Measurements from ENCODE around the gene LRCOL1. TPM values are rescaled to one million over a fixed set of nuclear protein-coding genes. Genes with fewer than 3 reads are reported as not detected.

LRCOL1 gene
- polyA plus RNA-seq, 3 donors = 2.4 to 5.8 (median 2.6) TPM

DNA sequence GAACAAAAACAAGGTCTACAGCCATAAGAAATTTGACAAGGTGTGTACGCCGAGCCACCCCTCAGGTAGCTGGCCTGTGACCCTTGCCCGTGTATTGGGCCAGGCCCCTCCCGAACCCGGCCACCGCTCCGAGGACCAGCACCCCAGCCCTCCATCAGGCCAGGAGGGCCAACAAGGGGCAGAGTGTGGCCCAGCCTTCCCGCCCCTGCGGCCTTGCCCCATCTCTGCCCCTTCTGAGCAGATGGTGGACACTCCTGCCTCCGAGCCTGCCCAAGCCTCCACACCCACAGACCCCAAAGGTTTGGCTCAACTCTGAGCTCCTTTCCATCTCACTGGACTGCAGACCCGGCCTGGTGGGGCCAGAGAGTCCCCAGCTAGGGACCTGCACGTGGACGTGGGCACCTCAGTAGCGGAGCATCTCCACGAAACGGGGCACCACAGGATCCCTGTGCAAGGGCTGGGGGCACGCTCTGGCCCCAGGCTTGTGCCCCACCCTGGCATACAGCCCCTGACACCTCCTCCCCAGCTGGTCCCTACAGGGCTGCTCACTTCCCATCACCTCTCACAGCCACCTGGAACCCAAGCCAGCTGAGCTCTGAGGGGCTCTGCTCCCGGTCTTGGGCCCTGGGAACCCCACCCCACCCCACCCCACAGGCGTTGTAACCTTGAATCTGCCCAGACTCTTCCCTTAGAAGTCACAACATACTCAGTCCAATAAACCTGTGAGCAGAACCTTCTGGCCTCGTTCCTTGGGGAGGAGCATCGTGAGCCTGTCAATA lies 11.5 kb upstream of the LRCOL1 start:
- DNase-seq (ENCODE audit: extremely low read depth in 1 of 11, low read depth in 9 of 11, low spot score in 4 of 11) = no peak

DNA sequence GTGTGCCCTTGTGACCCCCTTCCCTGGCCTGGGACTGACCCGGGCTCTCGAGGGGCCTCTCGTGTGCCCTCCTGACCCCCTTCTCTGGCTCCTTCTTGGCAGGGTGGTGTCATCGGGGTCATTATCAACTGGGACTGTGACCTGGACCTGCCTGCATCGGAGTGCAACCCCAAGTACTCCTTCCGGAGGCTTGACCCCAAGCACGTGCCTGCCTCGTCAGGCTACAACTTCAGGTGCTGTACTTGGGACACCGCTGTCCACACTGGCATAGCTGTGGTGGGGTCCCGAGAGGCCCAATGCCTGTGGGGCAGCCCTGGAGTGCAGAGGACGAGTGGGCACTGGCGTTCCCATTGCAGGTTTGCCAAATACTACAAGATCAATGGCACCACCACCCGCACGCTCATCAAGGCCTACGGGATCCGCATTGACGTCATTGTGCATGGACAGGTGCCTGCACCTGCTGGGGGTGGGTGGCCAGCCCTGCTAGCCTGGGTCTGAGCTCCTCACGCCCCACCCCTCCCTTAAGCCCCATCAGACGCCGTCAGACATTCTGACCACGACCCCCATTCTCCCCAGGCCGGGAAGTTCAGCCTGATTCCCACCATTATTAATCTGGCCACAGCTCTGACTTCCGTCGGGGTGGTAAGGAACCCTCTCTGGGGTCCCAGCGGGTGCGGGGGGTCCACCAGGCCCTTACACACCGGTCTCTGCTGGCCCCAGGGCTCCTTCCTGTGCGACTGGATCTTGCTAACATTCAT lies 10.7 kb upstream of the LRCOL1 start:
- no peak for DNase-seq (ENCODE audit: extremely low read depth in 1 of 11, low read depth in 9 of 11, low spot score in 4 of 11)

DNA sequence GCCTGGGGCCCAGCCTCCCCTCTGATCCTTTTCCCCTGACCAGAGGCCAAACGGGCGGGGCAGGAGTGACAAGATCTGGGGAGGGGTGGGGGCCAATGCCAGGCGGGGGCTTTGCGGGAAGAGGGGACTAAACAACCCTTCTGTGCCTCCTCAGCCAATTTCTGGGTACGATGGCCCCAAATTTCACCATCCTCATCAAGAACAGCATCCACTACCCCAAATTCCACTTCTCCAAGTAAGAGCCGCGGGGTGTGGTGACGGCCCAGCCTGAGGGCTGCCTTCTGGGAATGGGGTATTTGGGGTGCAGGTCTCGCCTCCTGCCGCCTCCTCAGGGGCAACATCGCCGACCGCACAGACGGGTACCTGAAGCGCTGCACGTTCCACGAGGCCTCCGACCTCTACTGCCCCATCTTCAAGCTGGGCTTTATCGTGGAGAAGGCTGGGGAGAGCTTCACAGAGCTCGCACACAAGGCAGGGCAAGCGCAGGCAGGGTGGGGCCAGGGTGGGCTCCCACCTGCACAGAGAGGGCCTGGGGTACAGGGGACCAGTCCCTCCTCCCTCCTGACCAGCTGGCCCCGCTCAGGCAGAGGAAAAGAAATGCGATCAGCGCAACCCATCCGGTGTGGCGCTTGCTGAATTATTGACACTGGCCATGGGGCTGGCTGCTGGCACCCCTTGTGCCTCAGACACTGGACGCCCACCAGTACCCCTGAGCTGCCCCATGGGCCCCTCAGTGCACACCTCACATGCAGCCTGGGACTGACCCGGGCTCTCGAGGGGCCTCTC lies 9.9 kb upstream of the LRCOL1 start:
- DNase-seq (ENCODE audit: extremely low read depth in 1 of 11, low read depth in 9 of 11, low spot score in 4 of 11) = no peak

DNA sequence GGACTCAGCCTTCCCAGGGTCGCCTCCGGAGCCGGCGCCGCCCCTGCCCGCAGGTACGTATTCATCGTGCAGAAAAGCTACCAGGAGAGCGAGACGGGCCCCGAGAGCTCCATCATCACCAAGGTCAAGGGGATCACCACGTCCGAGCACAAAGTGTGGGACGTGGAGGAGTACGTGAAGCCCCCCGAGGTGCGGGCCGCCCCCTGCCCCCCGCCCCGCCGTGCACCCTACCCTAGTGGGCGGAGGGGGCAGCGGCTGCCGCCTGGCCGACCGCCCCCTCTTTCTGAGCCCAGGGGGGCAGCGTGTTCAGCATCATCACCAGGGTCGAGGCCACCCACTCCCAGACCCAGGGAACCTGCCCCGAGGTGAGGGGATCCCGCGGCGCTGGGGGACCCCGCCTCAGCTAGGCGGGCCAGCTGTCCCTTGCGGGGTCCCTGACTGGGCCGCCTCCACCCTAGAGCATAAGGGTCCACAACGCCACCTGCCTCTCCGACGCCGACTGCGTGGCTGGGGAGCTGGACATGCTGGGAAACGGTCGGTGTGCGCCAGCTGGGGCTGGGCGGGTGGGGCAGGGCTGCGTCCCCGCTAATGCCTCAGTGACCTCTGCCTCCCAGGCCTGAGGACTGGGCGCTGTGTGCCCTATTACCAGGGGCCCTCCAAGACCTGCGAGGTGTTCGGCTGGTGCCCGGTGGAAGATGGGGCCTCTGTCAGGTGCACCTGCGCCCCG lies 9.2 kb upstream of the LRCOL1 start:
- DNase-seq (ENCODE audit: extremely low read depth in 1 of 11, low read depth in 9 of 11, low spot score in 4 of 11) = no peak

DNA sequence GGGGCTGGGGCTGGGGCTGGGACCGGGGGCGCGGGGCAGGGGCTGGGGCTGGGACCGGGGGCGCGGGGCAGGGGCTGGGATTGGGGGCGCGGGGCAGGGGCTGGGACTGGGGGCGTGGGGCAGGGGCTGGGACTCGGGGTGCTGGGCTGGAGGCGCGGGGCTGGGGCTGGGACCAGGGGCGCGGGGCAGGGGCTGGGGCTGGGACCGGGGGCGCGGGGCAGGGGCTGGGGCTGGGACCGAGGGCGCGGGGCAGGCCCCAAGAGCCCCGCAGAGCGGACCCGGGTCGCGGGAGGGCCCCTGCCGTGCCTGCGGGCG lies 8.6 kb upstream of the LRCOL1 start:
- no peak for DNase-seq (ENCODE audit: extremely low read depth in 1 of 11, low read depth in 9 of 11, low spot score in 4 of 11)

DNA sequence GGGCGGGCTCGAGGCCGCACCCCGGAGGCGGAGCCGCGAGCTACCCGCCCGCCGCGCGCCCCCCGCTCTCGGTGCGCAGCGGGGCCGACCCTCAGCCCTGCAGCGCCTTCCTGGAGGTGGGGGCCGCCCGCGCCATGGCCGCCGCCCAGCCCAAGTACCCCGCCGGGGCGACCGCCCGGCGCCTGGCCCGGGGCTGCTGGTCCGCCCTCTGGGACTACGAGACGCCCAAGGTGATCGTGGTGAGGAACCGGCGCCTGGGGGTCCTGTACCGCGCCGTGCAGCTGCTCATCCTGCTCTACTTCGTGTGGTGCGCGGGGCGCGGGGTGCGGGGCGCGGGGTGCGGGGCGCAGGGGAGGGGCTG lies 8.3 kb upstream of the LRCOL1 start, which contains the start of gene P2RX2:
P2RX2 (plus strand) TSS at position 94 of the 361 bp plus-strand sequence; CDS start at position 135, 41 bp downstream.
- DNase-seq (ENCODE audit: extremely low read depth in 1 of 11, low read depth in 9 of 11, low spot score in 4 of 11) = no peak

DNA sequence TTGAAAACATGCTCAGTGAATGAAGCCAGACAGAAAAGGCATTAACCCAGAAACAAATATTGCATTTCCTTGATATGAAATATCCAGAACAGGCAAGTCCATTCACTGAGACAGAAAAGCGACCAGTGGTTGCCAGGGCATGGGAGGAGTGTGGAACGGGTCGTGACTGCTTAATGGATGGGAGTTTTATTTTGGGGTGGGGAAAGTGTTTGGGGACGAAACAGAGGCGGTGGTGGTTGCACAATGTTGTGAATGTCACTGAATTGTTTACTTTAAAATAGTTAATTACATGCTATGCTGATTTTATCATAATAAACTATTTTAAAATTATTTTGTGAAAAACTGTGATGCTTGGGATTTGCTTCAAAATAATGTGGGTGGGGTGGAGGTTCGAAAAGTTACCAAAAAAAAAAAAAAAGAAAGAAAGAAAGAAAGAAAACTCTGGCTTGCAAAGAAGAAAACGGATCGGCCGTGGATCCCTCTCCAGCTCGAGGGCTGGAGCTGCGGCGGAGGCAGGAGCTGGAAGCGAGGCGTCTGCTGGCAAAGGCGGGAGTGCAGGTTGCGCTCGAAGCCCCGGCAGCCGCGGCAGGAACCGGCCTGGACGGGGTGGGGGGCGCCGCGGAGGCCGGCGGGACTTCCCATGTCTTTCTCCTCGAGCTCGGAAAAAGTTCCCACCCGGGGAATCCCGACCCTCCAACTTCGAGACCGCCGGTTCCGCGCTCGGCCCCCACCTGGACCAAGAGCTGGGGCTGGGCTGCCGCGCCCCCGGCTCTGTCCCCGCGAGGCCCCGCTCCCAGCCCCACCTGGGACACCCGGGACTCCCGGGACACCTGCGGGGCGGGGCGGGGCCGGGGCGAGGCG lies 7.7 kb upstream of the LRCOL1 start:
- DNase-seq (ENCODE audit: extremely low read depth in 1 of 11, low read depth in 9 of 11, low spot score in 4 of 11) = no peak

DNA sequence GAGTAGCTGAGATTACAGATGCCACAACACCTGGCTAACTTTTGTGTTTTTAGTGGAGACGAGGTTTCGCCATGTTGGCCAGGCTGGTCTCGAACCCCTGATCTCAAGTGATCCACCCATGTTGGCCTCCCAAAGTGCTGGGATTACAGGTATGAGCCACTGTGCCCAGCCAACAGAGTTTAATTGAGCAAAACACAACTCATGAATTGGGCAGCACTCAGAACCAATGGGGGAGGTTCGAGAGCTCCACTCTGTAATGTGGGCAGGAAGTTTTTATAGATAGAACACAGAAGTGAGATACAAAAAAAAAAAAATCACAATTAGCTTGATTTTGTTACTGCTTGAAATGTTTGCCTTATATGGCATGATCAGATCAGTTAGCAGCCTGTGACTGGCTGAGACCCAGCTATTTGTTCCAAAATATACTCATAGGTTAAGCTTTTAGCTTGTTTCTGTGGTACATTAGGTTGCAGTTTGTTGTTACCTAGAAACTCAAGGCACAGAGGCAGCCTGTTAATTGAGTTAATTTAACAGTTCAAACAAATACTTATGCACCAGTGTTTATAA lies 6.8 kb upstream of the LRCOL1 start:
- DNase-seq (ENCODE audit: extremely low read depth in 1 of 11, low read depth in 9 of 11, low spot score in 4 of 11) = no peak

DNA sequence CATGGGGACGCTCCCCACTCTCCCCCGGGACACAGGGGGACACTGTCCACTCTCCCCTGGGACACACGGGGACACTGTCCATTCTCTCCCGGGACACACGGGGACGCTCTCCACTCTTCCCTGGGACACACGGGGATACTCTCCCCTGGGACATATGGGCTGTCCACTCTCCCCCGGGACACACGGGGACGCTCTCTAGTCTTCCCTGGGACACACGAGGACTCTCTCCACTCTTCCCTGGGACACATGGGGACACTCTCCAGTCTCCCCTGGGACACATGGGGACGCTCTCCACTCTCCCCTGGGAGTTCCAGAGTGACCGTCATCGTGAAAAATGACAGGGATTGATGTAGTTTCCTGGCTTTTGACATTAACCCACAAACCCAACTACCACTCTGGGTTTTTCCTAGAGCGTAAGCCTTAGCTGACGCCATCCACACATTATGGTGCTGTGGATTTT lies 5.2 kb upstream of the LRCOL1 start:
- no peak for DNase-seq (ENCODE audit: extremely low read depth in 1 of 11, low read depth in 9 of 11, low spot score in 4 of 11)

DNA sequence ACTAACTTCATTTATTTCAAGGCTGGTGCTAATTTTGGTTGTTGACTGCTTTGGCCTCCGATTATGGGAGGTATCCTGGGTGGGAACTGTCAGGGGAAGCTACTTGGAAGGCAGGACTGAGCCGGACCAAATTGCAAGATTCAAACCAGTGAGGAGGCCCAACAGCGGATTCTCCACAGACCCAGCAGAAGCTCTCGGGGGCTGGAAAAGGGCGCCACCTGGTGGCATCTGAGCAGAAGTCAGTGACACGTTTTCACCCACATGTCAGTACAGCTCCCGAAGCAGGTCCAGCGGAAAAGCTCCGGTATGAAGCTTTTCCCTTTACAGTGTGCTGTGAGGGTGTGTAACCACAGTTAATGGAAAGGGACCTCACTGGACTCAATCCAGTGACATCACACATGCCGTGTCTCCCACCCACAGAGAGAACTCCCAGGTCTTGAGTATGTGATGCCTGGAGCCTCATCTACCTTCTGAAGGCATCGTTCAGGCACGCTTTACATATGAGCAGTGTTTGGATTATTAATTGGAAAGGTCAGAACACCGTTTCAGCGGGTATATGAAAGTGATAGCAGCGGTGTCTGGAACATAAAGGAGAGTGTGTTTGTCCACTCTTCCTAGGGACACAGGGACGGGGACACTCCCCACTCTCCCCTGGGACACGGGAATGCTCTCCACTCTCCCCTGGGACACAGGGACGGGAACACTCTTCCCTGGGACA lies 4.6 kb upstream of the LRCOL1 start:
- DNase-seq (ENCODE audit: extremely low read depth in 1 of 11, low read depth in 9 of 11, low spot score in 4 of 11) = peak in 5 of 11 donors; percentile 75 to 85 (median 80)

DNA sequence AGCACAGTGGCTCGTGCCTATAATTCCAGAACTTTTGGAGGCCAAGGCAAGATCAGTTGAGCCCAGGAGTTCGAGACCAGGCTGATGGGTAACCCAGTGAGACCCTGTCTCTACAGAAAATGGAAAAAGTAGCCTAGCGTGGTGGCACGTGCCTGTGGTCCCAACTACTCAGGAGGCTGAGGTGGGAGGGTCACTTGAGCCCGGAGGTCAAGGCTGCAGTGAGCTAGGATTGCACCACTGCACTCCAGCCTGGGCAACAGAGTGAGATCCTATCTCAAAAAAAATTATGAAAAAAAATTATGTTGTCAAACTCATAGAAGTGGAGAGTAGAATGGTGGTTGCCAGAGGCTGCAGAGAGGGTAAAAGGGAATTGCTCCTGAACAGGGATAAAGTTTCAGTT lies 3.6 kb upstream of the LRCOL1 start:
- no peak for DNase-seq (ENCODE audit: extremely low read depth in 1 of 11, low read depth in 9 of 11, low spot score in 4 of 11)

DNA sequence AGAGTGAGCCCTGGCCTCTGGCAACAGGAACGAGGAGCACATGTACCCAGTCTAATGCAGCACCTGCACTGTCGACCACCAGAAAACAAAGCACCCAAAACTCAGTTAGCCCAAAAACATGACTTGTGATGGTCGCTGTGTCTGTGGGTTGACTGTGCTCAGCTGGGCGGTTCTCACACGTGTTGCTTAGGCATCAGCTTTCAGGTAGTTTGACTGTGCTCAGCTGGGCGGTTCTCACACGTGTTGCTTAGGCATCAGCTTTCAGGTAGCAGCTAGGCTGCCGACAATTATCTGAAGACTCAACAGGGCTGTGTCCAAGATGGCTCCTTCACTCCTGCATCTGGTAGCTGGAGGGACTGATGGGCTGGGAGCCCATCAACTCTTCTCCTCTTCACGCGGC lies 1.2 kb upstream of the LRCOL1 start:
- DNase-seq (ENCODE audit: extremely low read depth in 1 of 11, low read depth in 9 of 11, low spot score in 4 of 11) = no peak

DNA sequence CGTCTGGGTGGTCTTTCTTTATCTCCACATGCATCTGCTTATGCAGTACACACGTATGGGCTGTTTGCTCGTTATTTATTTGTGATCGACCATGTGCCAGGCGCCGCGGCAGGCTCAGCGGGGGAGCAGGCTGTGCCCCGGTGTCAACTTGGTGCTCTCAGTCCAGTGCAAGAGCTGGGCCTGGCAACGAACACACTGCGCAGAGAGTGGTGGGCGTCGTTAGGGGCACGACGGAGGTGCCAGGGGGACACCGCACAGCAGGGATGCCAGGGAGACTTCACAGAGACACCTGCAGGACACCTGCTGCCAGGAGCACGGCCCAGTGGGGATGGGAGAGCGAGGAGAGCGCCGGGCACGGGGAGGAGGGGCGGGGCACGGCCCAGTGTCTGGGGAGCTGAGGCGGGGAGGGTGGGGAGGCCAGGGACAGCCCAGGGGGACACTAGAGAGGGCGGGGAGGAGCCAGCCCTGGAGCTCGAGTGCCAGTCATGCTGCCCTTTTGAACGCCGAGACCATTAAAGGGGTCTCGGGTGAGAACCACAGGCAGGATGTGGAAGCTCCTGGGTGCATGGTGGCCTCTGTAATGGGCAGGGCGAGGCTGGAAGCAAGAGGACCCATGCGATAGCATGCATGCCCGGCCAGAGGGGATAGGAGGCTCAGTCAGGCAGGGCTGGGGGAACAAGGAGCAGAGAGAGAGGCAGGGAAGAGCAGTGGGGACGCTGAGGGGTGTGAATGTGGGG lies 652 bp upstream of the LRCOL1 start:
- DNase-seq (ENCODE audit: extremely low read depth in 1 of 11, low read depth in 9 of 11, low spot score in 4 of 11) = no peak

DNA sequence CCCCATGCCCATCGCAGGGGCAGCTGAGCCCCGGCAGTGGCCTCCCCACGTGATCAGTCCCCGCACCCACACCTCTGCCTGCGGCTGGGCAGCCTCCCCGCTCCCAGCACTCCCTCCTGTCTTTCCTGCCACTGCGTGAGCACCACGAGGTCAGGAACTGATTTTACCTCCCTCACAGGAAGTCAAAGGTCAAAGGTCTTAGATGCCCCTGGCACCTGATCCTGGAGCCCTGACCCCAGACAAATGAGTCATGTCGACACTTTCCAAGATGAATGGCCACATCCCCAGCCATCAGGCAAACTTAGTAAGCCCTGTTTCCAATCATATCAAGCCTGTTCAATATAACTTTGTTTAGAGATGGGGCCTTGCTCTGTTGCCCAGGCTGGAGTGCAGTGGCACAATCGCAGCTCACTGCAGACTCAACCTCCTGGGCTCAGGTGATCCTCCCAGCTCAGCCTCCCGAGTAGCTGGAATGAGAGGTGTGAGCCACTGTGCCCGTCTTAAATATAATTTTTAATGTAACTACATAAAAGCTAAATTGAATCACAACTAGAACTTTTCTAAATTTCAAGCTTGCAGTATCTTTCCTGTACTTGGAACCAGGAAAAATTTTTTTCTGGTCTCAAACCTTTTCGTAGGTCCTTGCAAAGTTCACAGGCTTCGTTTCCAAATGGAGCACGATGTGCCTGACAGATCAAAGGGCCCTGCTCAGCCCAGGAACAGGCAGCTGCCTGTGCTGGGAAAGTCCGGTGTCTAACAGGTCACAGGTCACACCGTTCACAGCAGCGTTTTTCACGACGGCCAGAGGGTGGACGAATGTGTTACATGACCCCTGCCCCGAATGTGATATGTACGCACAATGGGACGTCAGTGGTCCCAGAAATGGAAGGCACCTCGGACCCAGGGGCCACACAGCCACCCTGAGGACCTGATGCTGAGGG lies 1.9 kb downstream of the LRCOL1 start:
- DNase-seq (ENCODE audit: extremely low read depth in 1 of 11, low read depth in 9 of 11, low spot score in 4 of 11) = no peak

DNA sequence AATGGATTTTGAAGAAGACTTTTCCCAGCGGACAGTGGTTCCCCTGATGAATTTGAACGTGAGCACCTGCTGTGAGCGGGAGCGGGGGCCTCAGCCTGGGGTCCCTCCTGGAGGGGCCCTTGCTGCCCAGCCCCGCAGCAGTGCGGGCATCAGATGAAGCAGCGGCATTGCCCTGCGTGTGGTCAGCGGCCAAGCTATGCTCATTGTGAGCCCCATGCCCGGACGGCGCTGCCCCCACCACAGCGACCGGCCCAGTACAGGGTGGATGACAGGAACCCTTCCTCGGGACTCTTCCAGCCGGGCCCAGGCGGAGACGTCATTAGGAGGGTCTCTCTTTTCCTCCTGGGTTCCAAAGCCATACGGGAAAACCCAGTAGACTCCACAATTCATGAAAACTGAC lies 3.5 kb downstream of the LRCOL1 start:
- no peak for DNase-seq (ENCODE audit: extremely low read depth in 1 of 11, low read depth in 9 of 11, low spot score in 4 of 11)

DNA sequence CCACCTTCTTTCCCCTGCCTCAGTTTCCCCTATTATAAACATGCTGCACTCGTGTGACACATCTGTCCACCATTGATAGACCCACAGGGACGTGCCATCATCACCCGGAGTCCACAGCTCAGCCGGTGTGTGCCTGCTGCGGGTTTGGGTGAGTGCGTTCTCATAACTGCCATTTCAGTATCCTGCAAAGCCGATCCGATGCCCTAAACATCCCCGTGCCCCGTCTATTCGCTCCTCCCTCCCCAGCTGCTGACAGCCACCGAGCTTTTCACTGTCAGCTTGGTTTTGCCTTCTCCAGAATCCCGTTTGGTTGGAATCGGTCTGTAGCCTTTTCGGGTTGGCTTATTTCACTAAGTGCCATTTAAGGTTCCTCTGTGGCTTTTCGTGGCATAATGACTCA lies 3.9 kb downstream of the LRCOL1 start:
- DNase-seq (ENCODE audit: extremely low read depth in 1 of 11, low read depth in 9 of 11, low spot score in 4 of 11) = no peak

Measured in renal cortex interstitium (tissue), 11 donors.